ENCODE results near the gene FBXL19.

FBXL19 gene

DNA sequence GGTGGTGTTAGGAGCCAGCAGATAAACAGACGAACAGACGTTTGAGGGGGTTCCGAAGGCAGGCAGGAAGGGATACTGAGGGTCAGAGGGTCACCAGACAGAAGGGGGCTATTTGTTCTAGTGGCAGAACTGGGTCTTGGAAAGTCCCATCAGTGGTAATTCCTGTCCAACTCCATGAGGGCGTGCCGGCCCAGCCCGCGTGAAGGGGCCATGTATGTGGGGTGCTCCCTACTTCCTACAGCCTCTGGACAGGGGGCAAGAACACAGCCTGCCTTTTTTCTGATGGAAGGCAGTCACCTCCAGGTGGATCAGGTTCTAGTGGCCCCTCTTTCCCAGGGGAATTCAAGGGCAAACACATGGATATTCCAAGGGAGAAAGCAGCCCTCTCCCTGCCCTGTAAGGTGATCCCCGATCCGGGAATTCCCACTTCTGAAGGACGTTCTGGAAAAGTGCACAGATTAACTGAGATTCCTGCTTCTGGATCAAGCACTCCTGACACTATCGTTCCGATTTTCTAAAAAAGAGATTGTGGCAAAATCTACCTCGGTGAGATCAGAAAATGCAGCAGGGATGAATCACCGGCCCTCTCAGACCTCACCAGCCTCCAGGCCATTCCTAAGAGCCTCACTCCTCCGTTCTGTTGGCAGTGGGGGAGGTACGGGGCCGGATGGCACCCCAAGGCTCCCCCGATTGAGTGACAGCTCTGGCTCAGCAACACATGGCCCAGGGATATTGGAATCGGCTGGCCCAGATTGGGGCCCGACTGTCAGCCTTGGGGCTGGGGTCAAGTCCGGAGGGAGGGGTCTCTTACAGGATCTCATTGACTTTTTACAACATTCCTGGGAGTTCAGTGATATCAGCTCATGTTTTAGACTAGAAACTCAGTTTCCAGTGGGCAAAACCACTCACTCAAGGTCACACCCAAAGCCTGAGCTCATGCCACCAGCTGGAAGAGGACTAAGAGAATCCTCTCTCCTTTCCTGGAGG lies 74.6 kb downstream of the FBXL19 start:
- DNase-seq (ENCODE audit: extremely low spot score, insufficient read length, low read depth) (no peak), FAIRE-seq (no peak)
